C4-2B (cell line): ENCODE measurements around the gene ABHD17C.

Experiments
- CTCF ChIP-seq: fragments of 450-650 bp; conservative IDR thresholded peaks from 2 replicates; pipeline ENCODE4 v1.5.1; 2017; ENCODE audit warnings: mild to moderate bottlenecking
- ZFX ChIP-seq: fragments of 450-650 bp; IDR thresholded peaks from 2 replicates; pipeline ENCODE4 v1.6.1; 2017

- TF ChIP-seq CTCF = no peak
- no peak for TF ChIP-seq ZFX
Measured at GRCh38 chr15:80654299-80654698, 40.8 kb upstream of the ABHD17C start.
